H1 (cell line): ENCODE data around the gene GMIP. TPM values are rescaled to one million over a fixed set of nuclear protein-coding genes. Genes with fewer than 3 reads are reported as not detected.

Source experiments
- CHD1 ChIP-seq: IDR thresholded peaks from 2 replicates; pipeline ENCODE4 v1.6.1; 2012; ENCODE audit warnings: low read depth, low read length, improper control_type of control experiment
- EGR1 ChIP-seq: IDR thresholded peaks from 2 replicates; pipeline ENCODE4 v1.6.1; 2011; ENCODE audit warnings: low read depth, low read length, borderline replicate concordance
- NRF1 ChIP-seq: IDR thresholded peaks from 2 replicates; pipeline ENCODE4 v1.6.1; 2011; ENCODE audit warnings: mild to moderate bottlenecking, low read depth, low read length, improper control_type of control experiment
- SP2 ChIP-seq: IDR thresholded peaks from 2 replicates; pipeline ENCODE4 v1.6.1; 2012; ENCODE audit warnings: mild to moderate bottlenecking, low read length, inconsistent platforms
- polyA plus RNA-seq, 7 experiments: library from polyadenylated mRNA; depleted of rRNA in 3 of 7; stranded (reverse) in 5 of 7; unstranded in 2 of 7; fragments of >200 nt in 5 of 7; fragments of 200-250 nt in 2 of 7; gene quantifications; 1 replicate in 5 of 7; 2 replicates in 1 of 7; 4 replicates in 1 of 7; pipeline versions ENCODE4 v1.2.1 to v1.2.3, GENCODE V29; 2011 to 2013; ENCODE audit warnings: missing spikeins in 2 of 7, mixed read lengths in 2 of 7
- total RNA-seq: library from RNA; stranded (reverse); fragmentation: NEBNext Ultra II Directional; extraction: Animal tissue kit (Norgen Biotek cat#: 25700); gene quantifications from 2 replicates; pipeline ENCODE4 v1.2.1, GENCODE V29; 2021
- TF ChIP-seq, protein P1 (sequence below): fragments of 300-600 bp; sonication (generic); IDR thresholded peaks from 2 replicates; pipeline ENCODE4 v1.7.1; 2012; ENCODE audit warnings: low read length, moderate library complexity, mild to moderate bottlenecking, inconsistent platforms; ENCODE audit not compliant: insufficient replicate concordance
- TF ChIP-seq, protein P2 (sequence below): IDR thresholded peaks from 2 replicates; pipeline ENCODE4 v1.6.1; 2012; ENCODE audit warnings: inconsistent platforms

GMIP gene
- total and polyA plus RNA-seq, 2 of the 8 experiments (the other 6 are each of a cell fraction or from before 2014, with no cell fraction given): 5.7 to 18.1 TPM

DNA sequence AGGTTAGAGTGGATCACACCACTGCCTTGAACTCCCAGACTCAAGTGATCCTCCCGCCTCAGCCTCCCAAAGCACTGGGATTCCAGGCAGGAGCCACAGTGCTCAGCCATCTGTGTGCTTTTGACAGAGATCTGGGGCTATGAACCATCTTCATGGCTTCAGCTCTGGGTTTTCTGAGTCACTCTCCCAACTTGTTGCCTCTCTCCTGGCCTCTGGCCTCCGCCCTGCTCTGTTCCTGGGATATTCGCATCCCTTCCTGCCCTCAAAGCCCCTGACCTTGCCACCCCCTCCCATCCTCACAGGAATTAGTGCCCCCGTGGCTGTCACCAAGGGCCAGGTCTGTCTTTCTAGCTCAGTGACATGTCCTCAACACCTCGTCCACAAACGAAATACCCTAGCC is 5.7 kb upstream of the GMIP start (continued):
- TF ChIP-seq, protein P1, sequence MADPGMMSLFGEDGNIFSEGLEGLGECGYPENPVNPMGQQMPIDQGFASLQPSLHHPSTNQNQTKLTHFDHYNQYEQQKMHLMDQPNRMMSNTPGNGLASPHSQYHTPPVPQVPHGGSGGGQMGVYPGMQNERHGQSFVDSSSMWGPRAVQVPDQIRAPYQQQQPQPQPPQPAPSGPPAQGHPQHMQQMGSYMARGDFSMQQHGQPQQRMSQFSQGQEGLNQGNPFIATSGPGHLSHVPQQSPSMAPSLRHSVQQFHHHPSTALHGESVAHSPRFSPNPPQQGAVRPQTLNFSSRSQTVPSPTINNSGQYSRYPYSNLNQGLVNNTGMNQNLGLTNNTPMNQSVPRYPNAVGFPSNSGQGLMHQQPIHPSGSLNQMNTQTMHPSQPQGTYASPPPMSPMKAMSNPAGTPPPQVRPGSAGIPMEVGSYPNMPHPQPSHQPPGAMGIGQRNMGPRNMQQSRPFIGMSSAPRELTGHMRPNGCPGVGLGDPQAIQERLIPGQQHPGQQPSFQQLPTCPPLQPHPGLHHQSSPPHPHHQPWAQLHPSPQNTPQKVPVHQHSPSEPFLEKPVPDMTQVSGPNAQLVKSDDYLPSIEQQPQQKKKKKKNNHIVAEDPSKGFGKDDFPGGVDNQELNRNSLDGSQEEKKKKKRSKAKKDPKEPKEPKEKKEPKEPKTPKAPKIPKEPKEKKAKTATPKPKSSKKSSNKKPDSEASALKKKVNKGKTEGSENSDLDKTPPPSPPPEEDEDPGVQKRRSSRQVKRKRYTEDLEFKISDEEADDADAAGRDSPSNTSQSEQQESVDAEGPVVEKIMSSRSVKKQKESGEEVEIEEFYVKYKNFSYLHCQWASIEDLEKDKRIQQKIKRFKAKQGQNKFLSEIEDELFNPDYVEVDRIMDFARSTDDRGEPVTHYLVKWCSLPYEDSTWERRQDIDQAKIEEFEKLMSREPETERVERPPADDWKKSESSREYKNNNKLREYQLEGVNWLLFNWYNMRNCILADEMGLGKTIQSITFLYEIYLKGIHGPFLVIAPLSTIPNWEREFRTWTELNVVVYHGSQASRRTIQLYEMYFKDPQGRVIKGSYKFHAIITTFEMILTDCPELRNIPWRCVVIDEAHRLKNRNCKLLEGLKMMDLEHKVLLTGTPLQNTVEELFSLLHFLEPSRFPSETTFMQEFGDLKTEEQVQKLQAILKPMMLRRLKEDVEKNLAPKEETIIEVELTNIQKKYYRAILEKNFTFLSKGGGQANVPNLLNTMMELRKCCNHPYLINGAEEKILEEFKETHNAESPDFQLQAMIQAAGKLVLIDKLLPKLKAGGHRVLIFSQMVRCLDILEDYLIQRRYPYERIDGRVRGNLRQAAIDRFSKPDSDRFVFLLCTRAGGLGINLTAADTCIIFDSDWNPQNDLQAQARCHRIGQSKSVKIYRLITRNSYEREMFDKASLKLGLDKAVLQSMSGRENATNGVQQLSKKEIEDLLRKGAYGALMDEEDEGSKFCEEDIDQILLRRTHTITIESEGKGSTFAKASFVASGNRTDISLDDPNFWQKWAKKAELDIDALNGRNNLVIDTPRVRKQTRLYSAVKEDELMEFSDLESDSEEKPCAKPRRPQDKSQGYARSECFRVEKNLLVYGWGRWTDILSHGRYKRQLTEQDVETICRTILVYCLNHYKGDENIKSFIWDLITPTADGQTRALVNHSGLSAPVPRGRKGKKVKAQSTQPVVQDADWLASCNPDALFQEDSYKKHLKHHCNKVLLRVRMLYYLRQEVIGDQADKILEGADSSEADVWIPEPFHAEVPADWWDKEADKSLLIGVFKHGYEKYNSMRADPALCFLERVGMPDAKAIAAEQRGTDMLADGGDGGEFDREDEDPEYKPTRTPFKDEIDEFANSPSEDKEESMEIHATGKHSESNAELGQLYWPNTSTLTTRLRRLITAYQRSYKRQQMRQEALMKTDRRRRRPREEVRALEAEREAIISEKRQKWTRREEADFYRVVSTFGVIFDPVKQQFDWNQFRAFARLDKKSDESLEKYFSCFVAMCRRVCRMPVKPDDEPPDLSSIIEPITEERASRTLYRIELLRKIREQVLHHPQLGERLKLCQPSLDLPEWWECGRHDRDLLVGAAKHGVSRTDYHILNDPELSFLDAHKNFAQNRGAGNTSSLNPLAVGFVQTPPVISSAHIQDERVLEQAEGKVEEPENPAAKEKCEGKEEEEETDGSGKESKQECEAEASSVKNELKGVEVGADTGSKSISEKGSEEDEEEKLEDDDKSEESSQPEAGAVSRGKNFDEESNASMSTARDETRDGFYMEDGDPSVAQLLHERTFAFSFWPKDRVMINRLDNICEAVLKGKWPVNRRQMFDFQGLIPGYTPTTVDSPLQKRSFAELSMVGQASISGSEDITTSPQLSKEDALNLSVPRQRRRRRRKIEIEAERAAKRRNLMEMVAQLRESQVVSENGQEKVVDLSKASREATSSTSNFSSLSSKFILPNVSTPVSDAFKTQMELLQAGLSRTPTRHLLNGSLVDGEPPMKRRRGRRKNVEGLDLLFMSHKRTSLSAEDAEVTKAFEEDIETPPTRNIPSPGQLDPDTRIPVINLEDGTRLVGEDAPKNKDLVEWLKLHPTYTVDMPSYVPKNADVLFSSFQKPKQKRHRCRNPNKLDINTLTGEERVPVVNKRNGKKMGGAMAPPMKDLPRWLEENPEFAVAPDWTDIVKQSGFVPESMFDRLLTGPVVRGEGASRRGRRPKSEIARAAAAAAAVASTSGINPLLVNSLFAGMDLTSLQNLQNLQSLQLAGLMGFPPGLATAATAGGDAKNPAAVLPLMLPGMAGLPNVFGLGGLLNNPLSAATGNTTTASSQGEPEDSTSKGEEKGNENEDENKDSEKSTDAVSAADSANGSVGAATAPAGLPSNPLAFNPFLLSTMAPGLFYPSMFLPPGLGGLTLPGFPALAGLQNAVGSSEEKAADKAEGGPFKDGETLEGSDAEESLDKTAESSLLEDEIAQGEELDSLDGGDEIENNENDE: no peak
- TF ChIP-seq CHD1 (no peak), NRF1 (no peak), EGR1 (no peak), SP2 (no peak)
- TF ChIP-seq, protein P2, sequence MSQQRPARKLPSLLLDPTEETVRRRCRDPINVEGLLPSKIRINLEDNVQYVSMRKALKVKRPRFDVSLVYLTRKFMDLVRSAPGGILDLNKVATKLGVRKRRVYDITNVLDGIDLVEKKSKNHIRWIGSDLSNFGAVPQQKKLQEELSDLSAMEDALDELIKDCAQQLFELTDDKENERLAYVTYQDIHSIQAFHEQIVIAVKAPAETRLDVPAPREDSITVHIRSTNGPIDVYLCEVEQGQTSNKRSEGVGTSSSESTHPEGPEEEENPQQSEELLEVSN: no peak
- TF ChIP-seq, all 59 proteins: peak for 0
